OCI-LY7 (cell line): ENCODE results near the gene LDLRAD4. TPM values are rescaled to one million over a fixed set of nuclear protein-coding genes. Genes with fewer than 3 reads are reported as not detected.

Experiments
- BruUV-seq: library from RNA; stranded (reverse); fragments of 400-500 nt; replicated peaks from 2 replicates; lab custom pipeline; 2021; lab: Mats Ljungman, UMichigan
- CTCF ChIA-PET: fragments of 300-600 bp; sonication (Branson Sonifier 250); formaldehyde crosslinking; loops from one replicate; lab custom pipeline; 2022; ENCODE audit warnings: antibody characterized with exemption; ENCODE audit not compliant: unreplicated experiment; lab: Charles Lee
- POLR2A ChIA-PET: fragments of 300-600 bp; sonication (Branson Sonifier 250); formaldehyde crosslinking; loops from one replicate; lab custom pipeline; 2022; ENCODE audit warnings: antibody characterized with exemption; lab: Charles Lee
- DNase-seq: peaks from one replicate; pipeline ENCODE4 v3.0.0-alpha.2; 2015; ENCODE audit warnings: low spot score
- H2AFZ ChIP-seq: fragments of 200-600 bp; sonication (generic), shearing (Covaris generic); 2 replicates; pipeline ENCODE4 v1.6.1; 2014; ENCODE audit warnings: mild to moderate bottlenecking, antibody characterized with exemption, low read length, moderate library complexity
- H3K27ac ChIP-seq: fragments of 200-600 bp; sonication (generic); 2 replicates; pipeline ENCODE4 v1.5.1; 2014; ENCODE audit warnings: mixed run types, low read depth, mild to moderate bottlenecking, moderate library complexity, low read length, inconsistent platforms; ENCODE audit not compliant: poor library complexity, severe bottlenecking
- H3K36me3 ChIP-seq: fragments of 200-600 bp; sonication (generic); 2 replicates; pipeline ENCODE4 v1.6.1; 2014; ENCODE audit warnings: mild to moderate bottlenecking, antibody characterized with exemption, low read length, moderate library complexity, mixed read lengths; ENCODE audit not compliant: insufficient read depth
- H3K4me1 ChIP-seq: fragments of 200-600 bp; sonication (generic); 2 replicates; pipeline ENCODE4 v1.5.1; 2014; ENCODE audit warnings: mild to moderate bottlenecking, low read length; ENCODE audit not compliant: insufficient read depth, poor library complexity, severe bottlenecking
- H3K4me2 ChIP-seq: fragments of 200-600 bp; sonication (generic); 2 replicates; pipeline ENCODE4 v1.6.1; 2014; ENCODE audit warnings: mild to moderate bottlenecking, low read length
- H3K4me3 ChIP-seq: fragments of 200-600 bp; sonication (generic); 2 replicates; pipeline ENCODE4 v1.5.1; 2014; ENCODE audit warnings: mild to moderate bottlenecking, low read depth, low read length; ENCODE audit not compliant: poor library complexity, severe bottlenecking
- H3K79me2 ChIP-seq: fragments of 200-600 bp; sonication (generic); 2 replicates; pipeline ENCODE4 v1.6.1; 2016; ENCODE audit warnings: low read depth, mild to moderate bottlenecking, low read length, moderate library complexity, mixed read lengths; ENCODE audit not compliant: insufficient read depth
- H3K9me2 ChIP-seq: fragments of 200-600 bp; sonication (generic); 2 replicates; pipeline ENCODE4 v1.6.1; 2016; ENCODE audit warnings: mild to moderate bottlenecking, low read length, mixed read lengths; ENCODE audit not compliant: insufficient read depth
- H3K9me3 ChIP-seq: fragments of 200-600 bp; sonication (generic); 2 replicates; pipeline ENCODE4 v1.6.1; 2014; ENCODE audit warnings: mild to moderate bottlenecking, mixed run types, low read length, mixed read lengths
- H4K20me1 ChIP-seq: fragments of 200-600 bp; sonication (generic); 2 replicates; pipeline ENCODE4 v1.6.1; 2014; ENCODE audit warnings: mild to moderate bottlenecking, antibody characterized with exemption, low read length, moderate library complexity, mixed read lengths; ENCODE audit not compliant: insufficient read depth
- EZH2phosphoT487 ChIP-seq: fragments of 200-600 bp; sonication (generic); IDR thresholded peaks from 2 replicates; pipeline ENCODE4 v1.6.1; 2018; ENCODE audit warnings: low read depth, borderline replicate concordance, mild to moderate bottlenecking, mixed run types, antibody characterized with exemption, low read length, moderate library complexity, mixed read lengths
- intact Hi-C: fragments of 100-400 bp; cut with micrococcal nuclease; formaldehyde crosslinking; loops from one replicate; pipeline ENCODE4 v1.10.0; 2022; ENCODE audit not compliant: unreplicated experiment
- total RNA-seq, 2 experiments: library from RNA; depleted of rRNA in 1 of 2; stranded (reverse); fragments of >200 nt in 1 of 2; shearing (Covaris generic) in 1 of 2; gene quantifications; 2 replicates each; pipeline ENCODE4 v1.2.3, GENCODE V29; 2014 to 2022
- TF ChIP-seq, protein P1 (sequence below): fragments of 200-600 bp; sonication (generic); conservative IDR thresholded peaks from 2 replicates; pipeline ENCODE4 v1.5.1; 2014; ENCODE audit warnings: mild to moderate bottlenecking, antibody characterized with exemption, low read length, moderate library complexity, mixed read lengths

The LDLRAD4 gene
- total RNA-seq, 2 experiments from 2014 or later: 26.2 to 43.8 TPM

DNA sequence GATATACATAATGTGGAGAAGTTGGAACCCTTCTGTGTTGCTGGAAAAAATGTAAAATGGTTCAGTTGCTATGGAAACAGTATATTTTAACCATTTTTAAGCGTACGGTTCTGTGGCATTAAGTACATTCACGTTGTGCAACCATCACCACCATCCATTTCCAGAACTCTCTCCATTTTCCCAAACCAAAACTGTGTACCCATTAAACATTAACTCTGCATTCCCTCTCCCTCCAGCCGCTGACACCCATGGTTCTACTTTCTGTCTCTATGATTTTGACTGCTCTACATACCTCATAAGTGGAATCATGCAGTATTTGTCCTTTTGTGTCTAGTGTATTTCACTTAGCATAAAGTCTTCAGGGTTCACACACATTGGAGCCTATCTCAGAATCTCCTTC lies 67.3 kb downstream of the LDLRAD4 start:
- no peak overlapping the region for H2AFZ ChIP-seq
- H3K9me3 ChIP-seq: no peaks in the 10 kb centered on the region
- no peak overlapping the region for H3K4me3 ChIP-seq
- no peaks in the 10 kb centered on the region for H3K4me1 ChIP-seq
- no peak overlapping the region for H3K27ac ChIP-seq
- no peaks in the 10 kb centered on the region for H3K9me2 ChIP-seq
- H3K36me3 ChIP-seq: no peaks in the 10 kb centered on the region
- H4K20me1 ChIP-seq: no peaks in the 10 kb centered on the region
- no TSS peak for BruUV-seq
- CTCF ChIA-PET: no interaction called here
- H3K79me2 ChIP-seq: no peaks in the 10 kb centered on the region
- intact Hi-C loops: no loop called here
- POLR2A ChIA-PET: no interaction called here
- TF ChIP-seq EZH2phosphoT487: no peak
- TF ChIP-seq, protein P1, sequence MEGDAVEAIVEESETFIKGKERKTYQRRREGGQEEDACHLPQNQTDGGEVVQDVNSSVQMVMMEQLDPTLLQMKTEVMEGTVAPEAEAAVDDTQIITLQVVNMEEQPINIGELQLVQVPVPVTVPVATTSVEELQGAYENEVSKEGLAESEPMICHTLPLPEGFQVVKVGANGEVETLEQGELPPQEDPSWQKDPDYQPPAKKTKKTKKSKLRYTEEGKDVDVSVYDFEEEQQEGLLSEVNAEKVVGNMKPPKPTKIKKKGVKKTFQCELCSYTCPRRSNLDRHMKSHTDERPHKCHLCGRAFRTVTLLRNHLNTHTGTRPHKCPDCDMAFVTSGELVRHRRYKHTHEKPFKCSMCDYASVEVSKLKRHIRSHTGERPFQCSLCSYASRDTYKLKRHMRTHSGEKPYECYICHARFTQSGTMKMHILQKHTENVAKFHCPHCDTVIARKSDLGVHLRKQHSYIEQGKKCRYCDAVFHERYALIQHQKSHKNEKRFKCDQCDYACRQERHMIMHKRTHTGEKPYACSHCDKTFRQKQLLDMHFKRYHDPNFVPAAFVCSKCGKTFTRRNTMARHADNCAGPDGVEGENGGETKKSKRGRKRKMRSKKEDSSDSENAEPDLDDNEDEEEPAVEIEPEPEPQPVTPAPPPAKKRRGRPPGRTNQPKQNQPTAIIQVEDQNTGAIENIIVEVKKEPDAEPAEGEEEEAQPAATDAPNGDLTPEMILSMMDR: no peak
- no peak overlapping the region for H3K4me2 ChIP-seq
- no peak for DNase-seq

DNA sequence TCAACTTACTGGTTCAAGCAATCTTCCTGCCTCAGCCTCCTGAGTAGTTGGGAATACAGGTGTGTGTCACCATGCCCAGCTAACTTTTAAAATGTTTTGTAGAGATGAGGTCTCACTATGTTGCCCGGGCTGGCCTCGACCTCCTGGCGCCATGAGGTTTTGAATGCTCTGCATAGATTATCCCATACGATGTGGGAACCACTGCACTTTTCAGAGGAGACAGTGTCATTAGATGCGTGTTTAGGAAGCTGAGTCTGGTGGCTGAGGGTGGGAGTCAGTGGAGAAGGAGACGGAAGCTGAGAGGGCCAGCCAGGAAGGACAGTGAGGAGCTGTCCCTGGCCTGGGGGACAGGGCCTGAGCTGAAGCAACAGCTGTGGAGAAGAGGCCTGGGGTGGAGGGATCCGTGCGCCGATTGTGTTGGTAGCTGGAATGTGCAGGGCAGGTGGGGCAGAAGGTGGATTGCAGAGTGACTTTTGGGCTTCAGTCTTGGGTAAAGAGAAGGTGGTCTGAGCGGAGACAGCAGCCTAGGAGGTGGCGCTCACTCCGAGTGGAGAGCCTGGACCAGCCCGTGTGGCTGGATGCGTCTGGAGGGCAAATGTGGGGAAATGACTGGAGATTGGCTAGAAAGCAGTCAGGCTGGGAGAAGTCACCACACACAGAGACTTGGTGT lies 68.0 kb downstream of the LDLRAD4 start:
- TF ChIP-seq, protein P1: no peak
- no peak for TF ChIP-seq EZH2phosphoT487
- no peaks in the 10 kb centered on the region for H3K9me3 ChIP-seq
- no peaks in the 10 kb centered on the region for H3K36me3 ChIP-seq
- H3K79me2 ChIP-seq: no peaks in the 10 kb centered on the region
- H3K9me2 ChIP-seq: no peaks in the 10 kb centered on the region
- H3K4me2 ChIP-seq: no peak overlapping the region
- intact Hi-C loops: no loop called here
- CTCF ChIA-PET: no interaction called here
- no peak for DNase-seq
- H2AFZ ChIP-seq: no peak overlapping the region
- H3K4me1 ChIP-seq: no peaks in the 10 kb centered on the region
- POLR2A ChIA-PET: no interaction called here
- no peak overlapping the region for H3K27ac ChIP-seq
- no TSS peak for BruUV-seq
- no peaks in the 10 kb centered on the region for H4K20me1 ChIP-seq
- no peak overlapping the region for H3K4me3 ChIP-seq

DNA sequence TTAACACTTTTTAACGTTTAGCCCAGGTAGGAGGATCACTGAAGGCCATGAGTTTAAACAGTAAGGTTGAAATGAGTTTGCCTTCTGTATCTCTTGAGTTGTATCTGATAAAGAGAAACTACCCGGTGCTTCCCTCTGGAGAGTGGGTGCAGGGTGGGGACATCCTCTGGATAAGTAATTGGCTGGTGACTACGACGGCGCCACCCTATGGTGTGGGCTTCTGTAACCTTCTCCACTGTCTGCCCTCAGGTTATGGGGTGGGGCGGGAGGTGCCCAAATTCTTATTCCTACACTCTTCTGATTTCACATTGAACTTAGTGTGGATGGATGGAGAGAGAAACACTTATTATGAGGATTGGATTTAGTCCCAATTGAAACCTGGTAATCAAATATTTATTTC lies 68.8 kb downstream of the LDLRAD4 start:
- no peak overlapping the region for H3K27ac ChIP-seq
- no peaks in the 10 kb centered on the region for H3K9me2 ChIP-seq
- H3K9me3 ChIP-seq: no peaks in the 10 kb centered on the region
- ChIA-PET CTCF (no interaction called here), POLR2A (no interaction called here)
- H3K4me1 ChIP-seq: no peaks in the 10 kb centered on the region
- no peak for DNase-seq
- no peaks in the 10 kb centered on the region for H4K20me1 ChIP-seq
- no peaks in the 10 kb centered on the region for H3K36me3 ChIP-seq
- H3K4me3 ChIP-seq: no peak overlapping the region
- intact Hi-C loops: no loop called here
- no peak overlapping the region for H2AFZ ChIP-seq
- H3K79me2 ChIP-seq: no peaks in the 10 kb centered on the region
- TF ChIP-seq, protein P1: no peak
- TF ChIP-seq EZH2phosphoT487: no peak
- no TSS peak for BruUV-seq
- no peak overlapping the region for H3K4me2 ChIP-seq
